Renal cortical epithelial cell (primary cell): Measurements from ENCODE around the gene PGF. TPM values are rescaled to one million over a fixed set of nuclear protein-coding genes. Genes with fewer than 3 reads are reported as not detected.

Experiments used
- DNase-seq: peaks from one replicate; pipeline ENCODE4 v3.0.0-alpha.2; 2011; ENCODE audit warnings: low read depth
- total RNA-seq: library from RNA; depleted of rRNA; stranded (reverse); fragments of >200 nt; gene quantifications from 2 replicates; pipeline ENCODE4 v1.2.3, GENCODE V29; 2014

Gene PGF
- total RNA-seq, 1 donor from 2014 or later, result 0.35 TPM

- no peak for DNase-seq
These were observed 56.7 kb downstream of the PGF start for GRCh38 chr14:74898694-74899093.

GRCh38 chr14:74898083-74898482 lies 57.3 kb downstream of the PGF start:
- DNase-seq, result no peak

DNA sequence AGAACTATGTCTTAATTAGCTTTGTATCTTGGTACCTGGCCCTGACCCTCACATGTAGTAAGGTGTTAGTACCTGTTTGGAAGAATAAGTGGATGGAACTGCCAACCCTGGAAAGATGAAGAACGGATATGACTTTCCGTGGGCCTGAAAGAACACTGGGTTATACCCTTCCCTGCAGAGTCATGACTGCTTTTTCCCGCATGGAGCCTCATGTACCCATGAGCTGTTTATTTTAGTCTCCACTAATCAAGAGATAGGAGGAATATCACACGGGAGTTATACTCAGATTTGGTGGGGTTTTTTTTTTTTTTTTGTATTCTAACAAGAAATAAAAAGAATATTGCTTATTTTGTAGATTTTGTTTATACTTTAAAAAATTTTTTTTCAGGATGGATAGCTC lies 57.8 kb downstream of the PGF start:
- DNase-seq, result no peak

DNA sequence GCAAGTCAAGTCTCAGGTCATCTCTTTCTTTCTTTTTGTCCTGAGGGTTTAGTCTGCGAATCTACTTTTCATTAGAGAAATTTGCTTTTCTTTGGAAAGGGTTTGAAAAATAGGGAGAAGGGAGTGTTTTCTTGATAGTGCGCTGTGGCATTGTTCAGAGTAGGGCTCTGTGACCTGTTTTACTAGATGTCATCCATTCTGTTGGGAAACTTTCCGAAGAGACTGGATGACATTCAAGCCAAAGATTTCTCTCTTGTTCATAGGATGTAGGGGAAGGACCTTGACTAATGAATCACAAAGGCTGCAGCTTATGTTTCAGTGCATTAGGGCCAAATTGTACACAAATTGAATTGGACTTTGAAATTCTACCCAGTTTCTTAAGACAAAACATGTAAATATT lies 59.0 kb downstream of the PGF start:
- DNase-seq, result no peak

- no peak for DNase-seq
These were observed 61.7 kb downstream of the PGF start for GRCh38 chr14:74893614-74894091.

DNA sequence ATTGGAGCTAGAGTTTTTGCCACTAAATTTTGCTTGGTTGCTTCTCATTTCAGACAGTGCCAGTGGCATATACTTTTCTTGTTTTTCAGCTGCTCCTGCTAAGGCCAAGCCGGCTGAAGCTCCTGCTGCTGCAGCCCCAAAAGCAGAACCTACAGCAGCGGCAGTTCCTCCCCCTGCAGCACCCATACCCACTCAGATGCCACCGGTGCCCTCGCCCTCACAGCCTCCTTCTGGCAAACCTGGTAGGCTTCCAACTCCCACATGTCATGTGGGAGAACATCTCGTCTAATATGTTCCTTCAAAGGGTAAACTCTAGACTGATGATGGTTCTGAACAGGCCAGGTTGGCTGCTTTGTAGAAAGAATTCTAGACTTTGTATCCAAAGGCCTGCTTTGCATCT lies 62.7 kb downstream of the PGF start:
- no peak for DNase-seq

DNA sequence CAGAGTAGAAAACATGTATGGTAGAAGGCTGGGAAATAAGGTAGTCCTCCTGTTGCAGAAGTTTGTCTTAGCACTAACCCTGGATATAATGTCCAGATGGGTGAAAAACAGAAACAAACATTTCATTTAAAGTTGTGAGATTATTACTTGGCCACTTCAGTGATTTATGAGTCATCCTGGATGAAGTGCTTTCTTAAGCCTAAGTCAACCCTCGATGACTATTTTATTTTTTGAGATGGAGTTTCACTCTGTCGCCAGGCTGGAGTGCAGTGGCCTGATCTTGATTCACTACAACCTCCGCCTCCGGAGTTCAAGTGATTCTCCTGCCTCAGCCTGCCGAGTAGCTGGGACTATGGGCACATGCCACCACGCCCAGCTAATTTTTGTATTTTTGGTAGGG lies 63.5 kb downstream of the PGF start:
- DNase-seq, result peak; percentile 21

Other genes starting within 250 kb of the PGF start
- 40.1 and 64.6 TPM in 2 replicates for gene AREL1, start 242.5 kb downstream of the PGF start, total RNA-seq
- 35.6 and 66.0 TPM in 2 replicates for gene FCF1, start 242.5 kb downstream of the PGF start, total RNA-seq
- gene YLPM1, start 192.3 kb downstream of the PGF start, total RNA-seq, result 12.3 and 76.1 TPM in 2 replicates
- gene PROX2, start 79.5 kb downstream of the PGF start, total RNA-seq, result not detected in 2 replicates
- 76.4 and 126 TPM in 2 replicates for gene DLST, start 73.7 kb downstream of the PGF start, total RNA-seq
- gene RPS6KL1, start 32.3 kb downstream of the PGF start, total RNA-seq, result 7.9 and 17.7 TPM in 2 replicates
- gene EIF2B2, start 47.3 kb upstream of the PGF start, total RNA-seq, result 54.4 and 62.9 TPM in 2 replicates
- gene MLH3, start 95.9 kb upstream of the PGF start, total RNA-seq, result 18.8 and 35.8 TPM in 2 replicates
- gene ACYP1, start 108.4 kb upstream of the PGF start, total RNA-seq, result 6.9 and 8.3 TPM in 2 replicates
- 1.6 and 4.7 TPM in 2 replicates for gene ZC2HC1C, start 114.0 kb upstream of the PGF start, total RNA-seq
- gene NEK9, start 171.5 kb upstream of the PGF start, total RNA-seq, result 20.1 and 81.5 TPM in 2 replicates
- 304 and 361 TPM in 2 replicates for gene TMED10, start 221.0 kb upstream of the PGF start, total RNA-seq